Suprapubic skin (tissue), 4 donors: ENCODE measurements around the gene NAALADL2.
"Not testable (repeated sequence)": the region's sequence is repeated elsewhere in the genome, so short reads cannot be mapped to it uniquely, and the experiment has no call there.

Experiments used
- EP300 ChIP-seq: sonication (generic); formaldehyde crosslinking; IDR thresholded peaks from one replicate; pipeline ENCODE4 v1.6.1; 2017; ENCODE audit warnings: antibody characterized with exemption
- POLR2A ChIP-seq, 2 donors: fragments of 450-650 bp; IDR thresholded peaks; one replicate each; pipeline ENCODE4 v1.6.1; 2017; ENCODE audit warnings: antibody characterized with exemption in 2 of 2, mild to moderate bottlenecking in 2 of 2, moderate library complexity in 2 of 2
- POLR2AphosphoS5 ChIP-seq, 3 donors: sonication (generic); formaldehyde crosslinking; IDR thresholded peaks; one replicate each; pipeline ENCODE4 v1.6.1; 2017; ENCODE audit warnings: antibody characterized with exemption in 3 of 3
- TF ChIP-seq, protein P1 (sequence below), 2 donors: fragments of 200-600 bp in 1 of 2; fragments of 450-650 bp in 1 of 2; sonication (generic) in 1 of 2; IDR thresholded peaks; one replicate each; pipeline ENCODE4 v1.5.1; 2016 to 2019; ENCODE audit warnings: antibody characterized with exemption in 2 of 2, mild to moderate bottlenecking in 1 of 2, moderate library complexity in 1 of 2

DNA sequence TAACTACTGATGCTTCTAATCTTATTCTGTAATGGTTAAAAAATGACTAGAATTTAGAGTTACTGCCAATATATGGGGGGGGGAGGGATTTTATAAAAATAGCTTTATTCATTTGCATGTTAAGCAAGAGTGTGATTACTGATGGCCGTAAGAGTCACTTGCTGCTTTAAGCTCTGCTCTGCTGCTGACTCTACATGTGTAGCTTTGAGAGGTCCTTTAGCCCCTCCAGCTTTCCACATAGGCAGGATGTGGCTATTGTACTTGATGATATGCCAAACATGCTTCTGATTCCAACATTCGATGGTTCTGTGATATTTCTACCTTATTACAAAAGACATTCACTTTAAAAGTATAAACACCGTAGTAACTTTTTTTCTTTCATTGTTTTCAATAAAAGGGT is 511.3 kb downstream of the NAALADL2 start:
- TF ChIP-seq, protein P1, sequence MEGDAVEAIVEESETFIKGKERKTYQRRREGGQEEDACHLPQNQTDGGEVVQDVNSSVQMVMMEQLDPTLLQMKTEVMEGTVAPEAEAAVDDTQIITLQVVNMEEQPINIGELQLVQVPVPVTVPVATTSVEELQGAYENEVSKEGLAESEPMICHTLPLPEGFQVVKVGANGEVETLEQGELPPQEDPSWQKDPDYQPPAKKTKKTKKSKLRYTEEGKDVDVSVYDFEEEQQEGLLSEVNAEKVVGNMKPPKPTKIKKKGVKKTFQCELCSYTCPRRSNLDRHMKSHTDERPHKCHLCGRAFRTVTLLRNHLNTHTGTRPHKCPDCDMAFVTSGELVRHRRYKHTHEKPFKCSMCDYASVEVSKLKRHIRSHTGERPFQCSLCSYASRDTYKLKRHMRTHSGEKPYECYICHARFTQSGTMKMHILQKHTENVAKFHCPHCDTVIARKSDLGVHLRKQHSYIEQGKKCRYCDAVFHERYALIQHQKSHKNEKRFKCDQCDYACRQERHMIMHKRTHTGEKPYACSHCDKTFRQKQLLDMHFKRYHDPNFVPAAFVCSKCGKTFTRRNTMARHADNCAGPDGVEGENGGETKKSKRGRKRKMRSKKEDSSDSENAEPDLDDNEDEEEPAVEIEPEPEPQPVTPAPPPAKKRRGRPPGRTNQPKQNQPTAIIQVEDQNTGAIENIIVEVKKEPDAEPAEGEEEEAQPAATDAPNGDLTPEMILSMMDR (IDR thresholded peaks at IDR 0.05): not testable (repeated sequence)
- not testable (repeated sequence) for TF ChIP-seq EP300; POLR2A (IDR thresholded peaks at IDR 0.05); POLR2AphosphoS5 (IDR thresholded peaks at IDR 0.05)
